Stimulated activated CD4-positive, alpha-beta T cell treated with anti-CD3 and anti-CD28 coated beads, Interleukin-1b, Interleukin-23, amount 100 ng/mL, for 48 hours (primary cell): ENCODE results near the gene TPK1.
"Not testable (repeated sequence)": the region's sequence is repeated elsewhere in the genome, so short reads cannot be mapped to it uniquely, and the experiment has no call there.

ENCODE experiments used
- DNase-seq: peaks from one replicate; pipeline ENCODE4 v3.0.0-alpha.2; 2020

The TPK1 gene

DNA sequence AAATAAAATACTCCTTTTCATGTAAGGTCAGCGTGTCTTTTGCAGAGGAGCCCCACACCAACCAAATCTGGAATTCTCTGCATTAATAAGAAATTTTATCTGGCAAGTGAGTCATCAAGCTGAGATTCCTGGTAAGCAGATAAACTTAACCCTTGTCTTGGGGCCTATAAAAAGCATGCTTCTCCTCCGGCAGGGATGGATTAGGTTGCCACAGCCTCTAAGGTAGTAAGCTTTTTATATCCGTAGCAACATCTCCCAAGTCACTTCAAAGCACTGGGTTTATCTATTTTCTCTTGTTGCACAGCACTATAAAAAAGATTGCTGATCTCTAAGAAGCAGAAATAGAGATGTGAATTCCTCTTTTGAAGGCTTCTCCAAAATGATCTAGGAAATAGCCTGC, 229.6 kb downstream of the TPK1 start:
- no peak for DNase-seq

DNA sequence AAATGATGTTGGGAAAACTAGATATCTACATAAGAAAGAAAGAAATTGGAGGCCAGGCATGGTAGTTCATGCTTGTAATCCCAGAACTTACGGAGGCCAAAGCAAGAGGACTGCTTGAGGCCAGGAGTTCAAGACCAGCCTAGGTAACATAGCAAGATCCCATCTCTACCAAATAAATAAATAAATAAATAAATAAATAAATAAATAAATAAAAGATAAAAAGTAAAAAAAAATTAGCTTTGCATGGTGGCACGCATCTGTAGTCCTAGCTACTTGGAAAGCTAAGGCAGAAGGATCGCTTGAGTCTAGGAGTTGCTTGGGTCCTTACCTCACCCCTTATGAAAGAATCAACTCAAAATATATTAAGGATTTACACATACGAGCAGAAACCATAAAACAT, 238.9 kb downstream of the TPK1 start:
- DNase-seq = no peak

DNA sequence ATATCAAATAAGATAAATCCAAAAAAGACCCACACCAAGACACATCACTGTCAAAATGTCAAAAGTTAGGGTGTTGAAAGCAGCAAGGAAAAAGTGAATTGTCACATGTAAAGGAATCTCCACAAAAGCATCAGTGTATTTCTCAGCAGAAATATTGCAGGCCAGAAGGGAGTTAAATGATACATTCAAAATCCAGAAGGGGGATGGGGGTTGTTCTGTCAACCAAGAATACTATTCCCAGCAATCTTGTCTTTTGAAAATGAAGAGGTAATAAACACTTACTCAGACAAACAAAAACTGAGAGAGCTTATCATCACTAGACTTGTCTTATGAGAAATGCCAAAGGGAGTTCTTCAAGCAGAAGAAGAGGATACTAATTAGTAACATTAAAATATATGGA, 241.3 kb downstream of the TPK1 start:
- no peak for DNase-seq

DNA sequence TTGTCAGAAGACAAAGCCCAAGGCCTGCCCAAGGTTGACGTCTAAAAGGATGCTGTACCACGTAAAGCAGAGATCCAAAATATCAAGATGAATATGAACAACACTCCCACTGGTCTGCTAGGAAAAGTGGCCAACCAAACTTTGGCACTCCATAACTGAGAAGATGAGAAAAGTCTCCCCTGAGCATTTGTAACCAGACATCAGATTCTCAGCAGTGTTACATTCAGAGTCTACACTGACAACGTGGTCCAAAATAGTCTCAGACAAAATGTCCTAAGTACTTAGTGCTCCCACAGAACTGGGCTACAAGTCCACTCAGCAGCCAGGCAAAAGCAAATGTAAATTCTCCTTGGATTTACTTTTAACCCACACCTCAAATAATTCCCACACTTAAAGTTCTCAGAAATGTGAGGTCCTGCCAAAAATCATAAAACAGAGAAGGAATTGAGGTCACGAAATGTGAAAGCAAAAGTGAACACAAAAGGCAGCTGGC, 247.2 kb downstream of the TPK1 start:
- DNase-seq = no peak

DNA sequence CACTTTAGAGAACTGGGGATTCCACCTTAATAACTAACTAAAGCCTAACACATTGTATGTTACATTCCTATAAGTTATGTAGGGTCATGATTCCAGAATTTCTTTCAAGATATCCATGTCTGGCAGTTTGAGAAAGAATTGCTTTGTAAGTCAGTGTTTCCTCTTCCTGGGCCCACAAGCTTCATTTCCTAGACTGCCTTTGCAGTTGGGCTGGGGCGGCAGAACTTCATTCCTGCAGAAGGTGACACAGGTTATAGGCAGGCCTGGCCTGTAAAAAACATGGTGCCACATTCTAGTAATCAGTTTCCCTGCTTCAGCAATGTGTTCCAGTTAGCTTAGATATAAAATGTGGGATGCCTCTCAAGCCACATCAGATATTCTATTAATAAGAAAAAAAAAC, 248.2 kb downstream of the TPK1 start:
- DNase-seq = no peak

DNA sequence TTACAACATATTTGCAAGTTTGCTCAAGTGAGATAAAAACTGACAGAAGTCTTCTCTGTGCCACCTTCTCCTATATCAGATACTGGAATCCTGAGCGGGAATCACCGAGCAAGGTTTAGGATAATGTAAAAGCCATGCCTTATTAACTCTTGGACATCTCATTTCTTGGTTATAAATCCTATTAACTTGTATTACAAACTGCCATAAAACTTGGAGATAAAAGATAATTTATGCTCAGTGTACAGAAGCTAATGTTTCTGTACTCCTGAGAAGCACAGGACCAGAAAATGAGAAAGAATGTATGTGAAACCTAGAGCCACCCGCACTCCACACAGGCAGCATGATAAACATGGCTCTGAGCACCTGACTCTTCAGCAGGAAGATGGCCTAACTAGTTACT, 251.1 kb downstream of the TPK1 start:
- DNase-seq = no peak

DNA sequence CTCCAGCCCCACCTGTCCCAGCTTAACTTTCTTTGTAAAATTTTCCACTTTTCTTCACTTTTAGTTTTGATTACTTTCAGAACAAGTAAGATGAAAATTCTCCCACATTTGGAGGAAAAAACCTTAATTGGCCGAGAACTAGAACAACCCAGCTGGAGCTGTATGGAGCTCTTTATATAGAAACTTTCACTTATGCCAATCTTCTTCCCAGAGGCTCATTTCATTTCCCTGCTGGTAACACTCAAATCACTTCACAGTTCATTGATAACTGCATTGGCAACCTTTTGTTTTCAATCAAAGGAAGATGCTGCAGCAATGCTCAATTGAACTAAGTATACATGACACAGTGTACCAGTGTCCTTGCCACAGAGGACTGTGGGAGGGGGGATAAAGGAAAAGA, 256.2 kb downstream of the TPK1 start:
- DNase-seq = no peak

DNA sequence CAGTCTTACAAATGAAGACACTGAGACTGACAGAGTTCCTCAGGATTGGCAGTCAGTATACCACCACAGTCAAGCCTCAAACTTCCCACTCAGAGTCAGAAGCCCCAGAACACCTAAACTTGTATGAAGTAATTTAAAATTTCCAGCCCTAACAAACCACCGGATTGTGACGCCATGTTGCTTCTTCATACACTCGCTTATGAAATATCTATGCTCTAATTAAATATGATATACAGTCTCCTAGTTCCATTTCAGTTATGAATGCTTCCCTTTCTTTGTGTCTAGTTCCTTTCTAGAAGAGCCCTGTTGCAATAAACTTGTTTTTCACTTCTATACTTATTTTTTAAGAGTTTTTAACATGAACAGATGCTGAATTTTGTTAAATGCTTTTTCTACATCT, 260.4 kb downstream of the TPK1 start:
- no peak for DNase-seq

DNA sequence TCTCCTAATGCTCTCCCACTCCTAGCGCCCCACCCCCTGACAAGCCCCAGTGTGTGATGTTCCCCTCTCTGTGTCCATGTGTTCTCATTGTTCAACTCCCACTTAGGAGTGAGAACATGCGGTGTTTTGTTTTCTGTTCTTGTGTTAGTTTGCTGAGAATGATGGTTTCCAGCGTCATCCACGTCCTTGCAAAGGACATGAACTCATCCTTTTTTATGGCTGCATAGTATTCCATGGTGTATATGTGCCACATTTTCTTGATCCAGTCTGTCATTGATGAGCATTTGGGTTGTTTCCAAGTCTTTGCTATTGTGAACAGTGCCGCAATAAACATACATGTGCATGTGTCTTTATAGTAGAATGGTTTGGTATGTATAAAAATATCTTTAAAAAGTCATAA, 261.1 kb downstream of the TPK1 start:
- DNase-seq = not testable (repeated sequence)

DNA sequence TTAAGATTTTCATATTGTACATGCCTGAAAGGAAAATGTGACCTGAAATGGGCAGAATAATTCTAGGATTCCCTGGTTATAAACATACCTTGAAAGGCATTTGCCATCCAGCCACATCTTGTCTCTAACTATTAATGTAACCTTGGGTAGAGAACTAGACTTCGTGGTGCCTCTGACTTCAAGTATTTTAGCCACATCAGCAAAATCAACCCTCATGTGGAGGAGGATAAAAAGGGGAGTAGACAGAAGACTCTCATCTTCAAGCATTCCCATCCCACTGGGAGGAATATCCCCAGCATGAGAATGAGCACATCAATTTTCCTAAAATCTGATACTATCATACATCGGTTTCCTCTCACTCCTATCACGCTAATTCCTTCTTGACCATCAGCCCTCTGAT, 267.6 kb downstream of the TPK1 start:
- no peak for DNase-seq

DNA sequence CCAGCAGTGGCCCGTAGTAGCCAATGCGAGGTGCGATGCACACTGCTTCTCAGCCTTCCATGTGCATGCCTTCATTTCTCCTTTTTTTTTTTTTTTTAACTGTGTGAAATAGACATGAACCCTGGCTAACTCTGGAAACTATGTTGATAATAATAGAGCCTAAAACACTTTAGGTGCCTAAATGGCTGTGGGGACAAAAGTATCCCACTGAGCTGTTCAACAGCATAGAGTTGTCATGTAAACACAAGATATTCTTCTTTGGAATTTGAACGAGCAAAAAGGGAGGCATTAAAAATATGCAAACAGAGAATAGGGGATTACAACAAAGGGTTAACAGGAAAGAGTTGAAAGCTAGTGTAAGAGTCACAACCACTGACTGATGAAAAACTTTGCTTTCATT, 270.3 kb downstream of the TPK1 start:
- no peak for DNase-seq

DNA sequence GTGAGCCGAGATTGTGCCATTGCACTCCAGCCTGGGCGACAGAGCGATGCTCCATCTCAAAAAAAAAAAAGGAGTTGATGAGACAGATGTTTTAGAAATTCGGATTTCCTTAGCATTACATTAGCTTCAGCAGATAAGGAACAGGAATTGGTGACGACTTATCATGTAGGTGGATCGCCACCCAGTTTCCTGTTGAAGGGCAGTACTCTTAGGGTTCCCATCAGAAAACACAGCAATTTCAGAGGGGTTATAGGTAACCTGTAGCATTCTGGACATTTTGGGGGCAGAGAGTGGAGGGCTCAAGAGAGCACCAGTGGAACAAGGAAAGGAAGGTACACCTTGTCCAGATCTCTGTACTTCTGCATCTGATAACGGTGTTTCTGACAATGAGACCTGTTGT, 286.0 kb downstream of the TPK1 start:
- no peak for DNase-seq

DNA sequence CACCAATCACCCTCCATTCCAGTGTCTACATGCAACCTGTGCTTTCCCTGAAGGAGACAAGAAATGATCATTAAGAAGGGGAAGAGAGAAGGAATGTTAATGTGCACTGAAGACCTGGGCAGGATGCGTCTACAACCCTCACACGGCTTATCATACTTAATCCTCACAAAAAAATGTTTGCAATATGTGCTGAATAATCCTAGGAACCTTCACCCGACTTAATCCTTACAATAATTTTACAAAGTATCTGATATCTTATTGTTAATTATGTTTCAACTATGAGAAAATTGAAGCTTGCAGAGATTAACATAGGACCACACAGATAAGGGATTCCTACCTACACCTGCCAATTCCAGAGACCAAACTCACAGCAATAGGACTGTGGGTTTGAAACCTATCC, 287.3 kb downstream of the TPK1 start:
- no peak for DNase-seq

DNA sequence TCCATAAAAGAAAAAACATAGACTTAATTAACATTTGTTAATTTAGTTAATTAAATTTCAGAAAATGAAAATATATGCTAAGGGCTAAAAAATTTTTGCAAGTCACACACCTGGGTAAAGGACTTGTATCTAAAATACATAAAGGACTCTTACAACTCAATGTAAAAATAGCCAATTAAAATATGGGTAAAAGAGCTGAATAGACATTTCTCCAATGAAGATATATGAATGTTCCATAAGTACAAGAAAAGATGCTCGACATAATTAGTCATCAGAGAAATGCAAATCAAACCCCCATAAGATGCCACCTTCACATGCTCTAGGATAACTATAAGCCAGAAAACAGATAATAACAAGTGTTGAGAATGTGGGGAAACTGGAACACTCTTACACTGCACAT, 288.0 kb downstream of the TPK1 start:
- DNase-seq = no peak

DNA sequence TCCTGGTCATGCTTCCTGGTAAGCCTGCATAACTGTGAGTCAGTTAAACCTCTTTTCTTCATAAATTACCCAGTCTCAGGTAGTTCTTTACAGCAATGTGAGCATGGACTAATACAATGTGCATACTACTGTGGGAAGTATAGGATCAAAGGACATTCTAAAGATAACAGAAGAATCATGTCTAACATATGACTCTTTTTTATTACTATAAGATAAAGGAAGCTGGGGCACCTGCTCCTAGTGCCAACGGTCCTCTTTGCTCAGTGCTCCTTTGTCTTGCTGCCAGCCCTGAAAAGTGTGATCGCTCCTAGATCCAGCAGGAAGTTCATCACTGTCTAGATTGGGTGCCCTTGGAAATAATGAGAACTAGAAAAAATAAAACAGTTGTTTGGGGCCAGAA, 289.1 kb downstream of the TPK1 start:
- DNase-seq = no peak

DNA sequence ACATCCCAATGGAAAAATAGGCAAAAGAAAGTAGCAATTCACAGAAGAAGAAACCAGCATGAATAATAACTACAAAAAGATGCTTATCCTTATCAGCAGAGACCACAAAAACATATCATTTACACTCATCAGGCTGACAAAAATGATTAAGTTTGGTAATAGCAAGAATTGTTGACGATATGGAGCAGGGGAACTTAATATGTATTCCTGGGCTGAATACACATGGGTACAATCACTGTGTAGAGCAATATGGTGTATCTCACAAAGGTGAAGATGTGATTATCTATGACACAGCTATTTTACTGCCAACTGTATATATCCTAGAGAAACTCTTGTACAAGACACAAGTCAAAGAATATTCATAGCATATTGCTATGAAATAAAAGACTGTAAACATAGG, 290.5 kb downstream of the TPK1 start:
- DNase-seq = no peak

DNA sequence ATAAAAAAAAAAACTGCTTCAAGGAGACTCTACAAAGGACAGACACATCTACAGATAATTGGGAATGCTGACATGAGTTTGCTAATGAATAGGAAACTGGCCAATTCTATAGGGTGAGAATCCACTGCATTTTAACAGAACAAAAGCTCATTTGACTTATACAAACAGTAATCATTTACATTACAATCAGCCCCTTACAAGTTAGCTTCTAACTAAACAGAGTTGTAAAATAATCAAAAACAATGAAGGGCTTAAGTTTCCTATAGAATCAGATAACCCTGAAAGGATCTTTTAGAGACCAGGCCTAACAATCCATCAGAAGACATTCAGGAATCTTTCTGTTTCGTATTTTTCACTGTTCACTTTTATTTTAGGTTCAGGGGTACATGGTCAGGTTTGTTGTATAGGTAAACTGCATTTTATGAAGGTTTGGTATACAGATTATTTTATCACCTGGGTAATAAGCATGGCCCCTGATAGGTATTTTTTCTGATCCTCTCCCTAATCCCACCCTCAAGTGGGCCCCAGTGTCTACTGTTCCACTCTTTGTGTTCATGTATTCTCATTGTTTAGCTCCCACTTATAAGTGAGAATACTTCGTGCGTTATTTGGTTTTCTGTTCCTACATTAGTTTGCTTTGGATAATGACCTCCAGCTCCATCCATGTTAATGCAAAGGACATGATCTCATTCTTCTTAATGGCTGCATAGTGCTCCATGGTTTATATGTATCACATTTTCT, 301.0 kb downstream of the TPK1 start:
- no peak for DNase-seq

DNA sequence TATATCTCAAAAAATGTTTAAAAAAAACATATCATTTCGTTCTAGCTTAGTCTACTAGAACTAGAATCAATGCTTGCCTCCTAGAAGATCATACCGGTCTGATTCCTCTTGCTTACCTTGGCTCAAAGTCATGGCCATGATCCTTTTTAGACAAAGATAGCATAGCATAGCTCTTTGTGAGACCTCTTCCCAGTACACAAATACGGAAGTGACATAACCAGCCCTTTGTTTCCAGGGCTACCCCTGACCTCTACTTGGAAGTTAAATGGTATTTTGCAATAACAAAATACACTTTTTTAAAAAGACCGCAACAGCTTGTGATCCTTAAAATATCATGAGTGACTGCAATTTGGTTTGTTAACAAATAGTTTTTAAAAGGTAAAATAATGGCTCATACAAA, 301.7 kb downstream of the TPK1 start:
- DNase-seq = no peak

DNA sequence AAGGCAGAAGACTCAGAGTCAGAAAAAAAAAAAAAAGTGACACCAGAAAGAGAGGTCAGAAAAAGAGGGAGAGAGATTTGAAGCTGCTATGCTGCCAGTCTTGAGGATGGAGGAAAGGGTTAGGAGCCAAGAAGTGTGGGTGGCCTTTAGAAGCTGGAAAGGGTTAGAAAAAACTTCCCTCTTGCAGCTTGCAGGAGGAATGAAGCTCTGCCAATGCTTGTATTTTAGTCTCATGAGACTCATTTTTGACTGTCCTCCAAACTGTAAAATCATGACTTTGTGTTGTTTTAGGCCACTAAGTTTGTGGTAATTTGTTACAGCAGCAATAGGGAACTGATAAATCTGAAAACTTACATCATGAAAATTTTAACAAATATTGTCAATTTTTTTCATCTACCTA, 304.7 kb downstream of the TPK1 start:
- no peak for DNase-seq

DNA sequence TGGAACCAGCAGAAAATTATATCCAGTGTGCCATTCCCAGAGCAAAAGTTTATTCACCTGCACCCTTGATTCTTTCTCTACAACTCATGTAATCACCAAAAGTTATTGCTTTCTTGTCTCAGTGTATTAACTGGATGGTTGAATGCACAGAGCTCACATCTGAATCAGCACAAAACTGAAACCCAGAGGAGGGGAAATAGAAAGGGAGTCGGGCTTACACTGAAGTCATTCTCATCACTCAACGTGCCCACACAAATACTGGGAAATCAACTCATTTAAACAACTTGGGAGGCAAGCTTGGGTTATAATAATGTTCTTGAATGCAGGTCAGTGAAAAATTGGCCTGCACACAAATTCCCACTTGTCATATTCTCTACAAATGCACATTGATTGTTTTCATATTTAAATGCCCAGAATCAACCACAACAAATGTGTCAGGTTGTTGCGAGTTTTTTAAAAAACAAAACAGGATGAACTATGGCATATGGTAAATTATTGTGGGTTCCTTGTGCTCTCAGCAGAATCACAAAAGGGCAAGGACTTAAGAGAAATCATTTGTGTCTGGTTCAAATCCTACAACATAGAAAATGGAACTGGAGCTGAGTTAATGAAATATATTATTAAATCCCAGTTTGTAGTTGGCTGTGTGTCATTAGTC, 306.5 kb downstream of the TPK1 start:
- DNase-seq = no peak

DNA sequence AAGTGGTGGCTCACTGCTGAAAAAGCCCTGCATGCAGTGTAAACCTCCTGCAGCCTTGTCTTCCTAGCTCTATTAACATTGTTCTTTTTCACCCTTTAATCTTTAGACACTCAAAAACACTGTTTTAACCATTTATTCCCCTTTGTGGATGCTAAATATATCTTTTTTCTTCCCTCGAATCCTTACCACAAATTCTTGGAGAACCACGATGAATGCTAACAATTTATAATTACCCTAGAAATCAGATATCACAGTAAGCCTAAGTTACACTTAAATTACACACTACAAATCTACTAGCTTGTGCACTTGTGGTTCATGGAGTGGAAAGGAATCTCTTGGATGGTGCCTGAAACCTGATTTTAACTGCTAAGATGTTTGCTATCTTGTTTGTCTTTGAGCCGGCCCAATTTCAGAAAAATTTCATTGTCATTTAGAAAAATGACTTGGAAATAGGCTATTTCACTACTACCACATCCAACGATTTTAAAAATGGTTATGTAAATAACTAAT, 307.3 kb downstream of the TPK1 start:
- no peak for DNase-seq

DNA sequence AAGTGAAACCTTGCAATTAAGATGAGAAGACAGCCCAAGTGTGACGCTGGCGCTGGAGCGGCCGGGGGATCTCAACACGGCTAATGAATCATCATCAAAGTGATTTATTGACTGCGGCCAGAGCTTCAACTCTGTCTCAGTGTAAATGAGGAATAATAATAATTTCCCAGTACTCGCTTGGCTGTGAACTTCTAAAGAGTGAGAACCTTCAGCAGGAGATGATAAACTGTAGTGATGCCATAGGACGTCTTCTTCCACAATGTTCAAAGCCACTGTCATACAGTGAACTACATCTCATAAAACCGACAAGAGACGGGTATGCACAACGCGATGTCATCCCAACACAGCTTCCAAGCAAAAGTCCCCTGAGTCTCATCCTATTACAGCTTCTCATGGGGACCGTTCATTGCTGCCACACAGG, 308.8 kb downstream of the TPK1 start:
- DNase-seq = no peak

DNA sequence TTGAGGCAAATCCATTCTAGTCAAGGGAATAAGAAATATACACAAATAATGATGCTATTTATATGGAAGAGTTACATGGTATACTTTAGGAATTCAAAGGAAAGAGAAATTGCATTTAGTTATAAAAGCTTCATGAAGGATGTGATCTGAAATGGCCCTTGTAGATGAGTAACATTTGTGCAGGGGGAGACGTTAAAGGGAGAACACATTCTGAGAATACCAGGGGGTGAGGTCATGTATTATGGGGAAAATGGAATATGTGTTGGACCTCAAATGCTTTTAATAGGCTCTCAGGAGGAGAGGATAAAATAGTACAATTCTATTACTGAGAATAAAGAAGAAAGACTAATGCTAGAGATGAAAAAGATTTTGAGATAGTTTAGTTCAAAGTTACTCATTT, 309.9 kb downstream of the TPK1 start:
- no peak for DNase-seq

DNA sequence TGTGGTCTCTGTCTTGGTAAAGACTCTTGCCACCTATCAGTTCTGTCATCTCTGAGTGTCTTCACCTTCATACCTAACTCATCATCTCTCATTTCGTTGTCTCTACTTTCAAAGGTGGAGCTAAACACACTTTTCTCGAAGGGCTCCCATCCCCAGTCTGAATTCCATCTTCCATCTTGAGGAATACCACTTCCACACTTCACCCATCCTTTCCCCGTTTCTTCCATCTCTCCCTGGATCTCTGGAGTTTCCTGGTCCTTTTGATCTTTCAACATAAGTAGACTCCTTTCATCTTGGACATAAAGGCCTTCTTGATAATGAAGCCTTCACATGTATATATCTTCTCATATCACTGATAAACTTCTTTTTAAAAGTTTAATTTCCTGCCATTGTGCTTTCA, 311.6 kb downstream of the TPK1 start:
- no peak for DNase-seq

DNA sequence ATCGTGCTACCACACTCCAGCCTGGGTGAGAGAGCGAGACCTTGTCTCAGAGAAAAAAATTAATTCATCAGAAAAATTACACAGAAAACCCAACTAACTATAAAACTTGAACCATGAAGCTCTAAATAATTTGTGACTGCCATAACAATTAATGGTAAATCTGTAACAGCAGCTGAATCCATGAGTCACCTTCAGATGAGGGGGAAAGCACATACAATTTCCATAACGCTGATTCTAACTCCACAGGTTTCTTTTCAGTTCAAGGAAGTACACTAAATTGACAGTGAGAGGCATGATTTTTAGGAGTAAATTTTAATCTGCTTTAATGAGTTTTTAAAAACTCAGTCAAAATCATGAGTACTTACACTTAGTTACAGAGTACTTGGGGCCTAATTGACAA, 312.2 kb downstream of the TPK1 start:
- DNase-seq = no peak
